ENCODE results near the gene ECEL1.

DNA sequence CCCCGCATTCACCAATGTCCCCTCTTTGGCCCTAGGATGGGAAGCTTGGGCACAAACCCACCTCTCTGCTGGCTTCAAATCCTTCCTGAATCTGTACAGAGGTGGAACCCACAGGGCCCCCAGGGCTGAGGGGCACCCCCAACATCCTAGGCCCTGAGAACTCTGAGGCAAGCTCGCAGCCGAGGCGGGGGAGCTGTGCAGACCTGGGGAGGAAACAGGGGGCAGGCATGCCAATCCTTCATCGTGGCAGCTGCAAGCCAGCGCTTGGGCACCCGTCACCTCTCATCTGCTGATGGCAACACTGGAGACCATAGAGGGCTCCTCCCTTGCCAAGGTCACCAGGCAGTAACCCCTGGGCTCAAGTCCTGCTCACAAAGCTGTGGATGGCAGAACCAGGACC, 10.8 kb downstream of the ECEL1 start:
- TF ChIP-seq, protein P1, sequence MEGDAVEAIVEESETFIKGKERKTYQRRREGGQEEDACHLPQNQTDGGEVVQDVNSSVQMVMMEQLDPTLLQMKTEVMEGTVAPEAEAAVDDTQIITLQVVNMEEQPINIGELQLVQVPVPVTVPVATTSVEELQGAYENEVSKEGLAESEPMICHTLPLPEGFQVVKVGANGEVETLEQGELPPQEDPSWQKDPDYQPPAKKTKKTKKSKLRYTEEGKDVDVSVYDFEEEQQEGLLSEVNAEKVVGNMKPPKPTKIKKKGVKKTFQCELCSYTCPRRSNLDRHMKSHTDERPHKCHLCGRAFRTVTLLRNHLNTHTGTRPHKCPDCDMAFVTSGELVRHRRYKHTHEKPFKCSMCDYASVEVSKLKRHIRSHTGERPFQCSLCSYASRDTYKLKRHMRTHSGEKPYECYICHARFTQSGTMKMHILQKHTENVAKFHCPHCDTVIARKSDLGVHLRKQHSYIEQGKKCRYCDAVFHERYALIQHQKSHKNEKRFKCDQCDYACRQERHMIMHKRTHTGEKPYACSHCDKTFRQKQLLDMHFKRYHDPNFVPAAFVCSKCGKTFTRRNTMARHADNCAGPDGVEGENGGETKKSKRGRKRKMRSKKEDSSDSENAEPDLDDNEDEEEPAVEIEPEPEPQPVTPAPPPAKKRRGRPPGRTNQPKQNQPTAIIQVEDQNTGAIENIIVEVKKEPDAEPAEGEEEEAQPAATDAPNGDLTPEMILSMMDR (IDR thresholded peaks at IDR 0.05) = no peak
- no peak for TF ChIP-seq POLR2A (IDR thresholded peaks at IDR 0.05)

Data from uterus (tissue), 2 donors.